ENCODE data around the gene GNL1. TPM values are rescaled to one million over a fixed set of nuclear protein-coding genes. Genes with fewer than 3 reads are reported as not detected.

The GNL1 gene
- total RNA-seq, 3 donors from 2014 or later (not counting 1 experiment from before 2014, with no cell fraction given), result 137 to 208 (median 187) TPM

GRCh38 chr6:30554404-30554803 is 1.9 kb downstream of the GNL1 start:
- DNase-seq, result no peak
- no peaks in the 10 kb centered on the region for H3K27me3 Mint-ChIP-seq (ENCODE audit: low read depth in 2 of 2)
- no peak overlapping the region for H3K27ac ChIP-seq (ENCODE audit: low read length)
- peaks cover 29 to 51% of the 10 kb centered on the region in 2 donors for H3K4me1 Mint-ChIP-seq
- H3K27me3 ChIP-seq (ENCODE audit: control insufficient read depth, insufficient read depth, low read length), result no peaks in the 10 kb centered on the region
- no peaks in the 10 kb centered on the region for H3K9me3 ChIP-seq (ENCODE audit: control insufficient read depth, insufficient read depth, low read length)
- H3K9me3 Mint-ChIP-seq, result no peaks in the 10 kb centered on the region
- H3K27ac Mint-ChIP-seq, result peak overlapping the region; percentile 98 to 100
- no peak overlapping the region for H3K4me3 ChIP-seq (ENCODE audit: low read length)
- no peak for ATAC-seq
- H3K4me3 Mint-ChIP-seq, result peak overlapping the region; percentile 98
- WGBS (ENCODE audit: insufficient coverage), result 93% methylated on average over 4 of the region's 4 CpGs
- peaks cover 19% of the 10 kb centered on the region for H3K36me3 Mint-ChIP-seq
- no peak for TF ChIP-seq CTCF (IDR thresholded peaks at IDR 0.05)
- intact Hi-C loops (cut with micrococcal nuclease), result no loop called here
- peaks cover 31% of the 10 kb centered on the region for H3K36me3 ChIP-seq (ENCODE audit: control insufficient read depth, insufficient read depth, low read length)
- peaks cover 24% of the 10 kb centered on the region for H3K4me1 ChIP-seq (ENCODE audit: control insufficient read depth, insufficient read depth, low read length)

DNA sequence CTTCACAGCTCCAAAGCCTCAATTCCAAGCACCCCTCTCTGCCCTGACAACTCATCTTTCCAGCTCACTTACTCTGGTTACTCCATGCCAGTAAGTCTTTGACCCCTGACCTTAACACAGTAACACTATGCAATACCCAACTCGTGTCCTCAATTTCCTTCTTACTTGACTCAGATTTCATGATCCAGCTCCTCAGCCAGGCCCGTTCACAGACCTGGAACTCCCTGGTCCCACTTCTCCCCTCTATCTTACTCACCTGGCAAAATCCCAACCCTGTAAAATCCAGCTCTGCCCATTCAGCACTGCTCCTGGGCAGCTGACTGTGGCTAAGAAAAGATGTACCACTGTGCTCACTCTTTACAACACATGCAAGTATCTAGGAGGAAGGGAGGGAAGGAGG is 7.9 kb downstream of the GNL1 start:
- Mint-ChIP-seq H3K4me3 (no peak overlapping the region), H3K9me3 (no peaks in the 10 kb centered on the region), H3K4me1 (peaks cover 15 to 24% of the 10 kb centered on the region in 2 donors), H3K27me3 (ENCODE audit: low read depth in 2 of 2) (no peaks in the 10 kb centered on the region), H3K27ac (no peak overlapping the region), H3K36me3 (peaks cover 26% of the 10 kb centered on the region)
- Histone ChIP-seq H3K9me3 (ENCODE audit: control insufficient read depth, insufficient read depth, low read length) (no peaks in the 10 kb centered on the region), H3K27me3 (ENCODE audit: control insufficient read depth, insufficient read depth, low read length) (no peaks in the 10 kb centered on the region), H3K4me1 (ENCODE audit: control insufficient read depth, insufficient read depth, low read length) (peaks cover 14% of the 10 kb centered on the region), H3K36me3 (ENCODE audit: control insufficient read depth, insufficient read depth, low read length) (peaks cover 44% of the 10 kb centered on the region), H3K4me3 (ENCODE audit: low read length) (no peak overlapping the region), H3K27ac (ENCODE audit: low read length) (no peak overlapping the region)
- DNase-seq, result no peak
- 95% methylated on average over 2 of the region's 2 CpGs for WGBS (ENCODE audit: insufficient coverage)
- intact Hi-C loops (cut with micrococcal nuclease), result no loop called here
- TF ChIP-seq CTCF (IDR thresholded peaks at IDR 0.05), result no peak
- ATAC-seq, result no peak

GRCh38 chr6:30547454-30547853 is 8.8 kb downstream of the GNL1 start:
- no peak for ATAC-seq
- no peaks in the 10 kb centered on the region for H3K9me3 Mint-ChIP-seq
- no peak for DNase-seq
- no peak overlapping the region for H3K27ac Mint-ChIP-seq
- intact Hi-C loops (cut with micrococcal nuclease), result no loop called here
- 93% methylated on average over 6 of the region's 6 CpGs for WGBS (ENCODE audit: insufficient coverage)
- Histone ChIP-seq H3K36me3 (ENCODE audit: control insufficient read depth, insufficient read depth, low read length) (peaks cover 35% of the 10 kb centered on the region), H3K4me3 (ENCODE audit: low read length) (no peak overlapping the region), H3K9me3 (ENCODE audit: control insufficient read depth, insufficient read depth, low read length) (no peaks in the 10 kb centered on the region), H3K27me3 (ENCODE audit: control insufficient read depth, insufficient read depth, low read length) (no peaks in the 10 kb centered on the region), H3K4me1 (ENCODE audit: control insufficient read depth, insufficient read depth, low read length) (peaks cover 21% of the 10 kb centered on the region), H3K27ac (ENCODE audit: low read length) (no peak overlapping the region)
- no peaks in the 10 kb centered on the region for H3K27me3 Mint-ChIP-seq (ENCODE audit: low read depth in 2 of 2)
- TF ChIP-seq CTCF (IDR thresholded peaks at IDR 0.05), result no peak
- H3K4me3 Mint-ChIP-seq, result no peak overlapping the region
- H3K4me1 Mint-ChIP-seq, result peaks cover 24% of the 10 kb centered on the region in 2 donors
- H3K36me3 Mint-ChIP-seq, result peaks cover 26% of the 10 kb centered on the region

DNA sequence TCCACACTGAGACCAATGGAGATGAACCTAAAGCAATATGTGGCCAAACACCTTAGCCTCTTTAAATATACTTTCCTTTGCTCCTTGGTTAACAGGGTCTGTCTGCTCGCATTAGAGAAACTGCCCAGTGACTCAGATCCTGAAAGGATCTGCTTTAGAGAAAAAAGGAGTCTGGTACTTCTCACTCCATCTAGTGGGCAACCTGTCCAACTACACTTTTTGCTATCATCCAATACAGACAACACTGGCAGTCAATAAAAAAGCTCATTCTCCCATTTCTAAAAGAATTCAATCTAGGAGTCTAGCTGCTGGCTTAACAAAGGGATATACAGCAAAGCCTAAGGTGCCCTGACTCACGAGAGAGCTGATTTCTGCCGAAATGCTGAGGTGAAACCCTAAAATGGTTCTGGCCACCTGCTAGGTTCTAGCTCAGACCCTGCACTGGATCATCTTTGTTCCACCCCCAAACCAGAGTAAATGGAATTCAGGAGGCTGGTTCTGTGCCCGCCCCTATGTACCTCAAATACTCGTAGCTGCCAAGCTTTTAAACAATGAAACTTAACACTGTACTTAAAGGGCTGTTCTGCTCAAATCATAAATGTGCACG is 11.5 kb downstream of the GNL1 start:
- peak overlapping the region; percentile 35 for H3K4me3 Mint-ChIP-seq
- intact Hi-C loops (cut with micrococcal nuclease), result loop anchor here (1.0 to 5.0 kb wide), 2 partner anchors 61 to 73 kb away; partner anchors contain the start of genes MRPS18B and PPP1R10
- Histone ChIP-seq H3K36me3 (ENCODE audit: control insufficient read depth, insufficient read depth, low read length) (peaks cover 21% of the 10 kb centered on the region), H3K27me3 (ENCODE audit: control insufficient read depth, insufficient read depth, low read length) (no peaks in the 10 kb centered on the region), H3K27ac (ENCODE audit: low read length) (no peak overlapping the region), H3K9me3 (ENCODE audit: control insufficient read depth, insufficient read depth, low read length) (no peaks in the 10 kb centered on the region), H3K4me3 (ENCODE audit: low read length) (no peak overlapping the region), H3K4me1 (ENCODE audit: control insufficient read depth, insufficient read depth, low read length) (peaks cover 30% of the 10 kb centered on the region)
- no peaks in the 10 kb centered on the region for H3K9me3 Mint-ChIP-seq
- peaks cover 8% of the 10 kb centered on the region for H3K36me3 Mint-ChIP-seq
- peak; percentile 78 for TF ChIP-seq CTCF (IDR thresholded peaks at IDR 0.05)
- H3K4me1 Mint-ChIP-seq, result peaks cover 32 to 34% of the 10 kb centered on the region in 2 donors
- 48% methylated on average over 6 of the region's 6 CpGs for WGBS (ENCODE audit: insufficient coverage)
- DNase-seq, result peak in 1 of 2 donors; percentile 73
- H3K27me3 Mint-ChIP-seq (ENCODE audit: low read depth in 2 of 2), result no peaks in the 10 kb centered on the region
- peak; percentile 45 to 70 (median 61) for ATAC-seq
- H3K27ac Mint-ChIP-seq, result peak overlapping the region; percentile 65 to 69

Measured in natural killer cell (primary cell).